PFSK-1 (cell line): ENCODE data around the gene ITGAL.

Experiments
- FOXP2 ChIP-seq: optimal IDR thresholded peaks from 2 replicates; pipeline ENCODE3; 2011; ENCODE audit warnings: borderline replicate concordance, control low read depth, inconsistent platforms; ENCODE audit not compliant: insufficient read depth; ENCODE audit errors: extremely low read length, extremely low read depth
- POLR2AphosphoS5 ChIP-seq: IDR thresholded peaks from 2 replicates; pipeline ENCODE4 v1.6.1; 2012; ENCODE audit warnings: low read depth, mild to moderate bottlenecking, control low read depth, low read length, moderate library complexity
- REST ChIP-seq, 2 experiments: IDR thresholded peaks; 2 replicates each; pipeline versions ENCODE4 v1.6.1 to v1.8.0; 2011 to 2012; ENCODE audit warnings: low read depth in 2 of 2, low read length in 2 of 2, control low read depth in 1 of 2, inconsistent platforms in 1 of 2, mild to moderate bottlenecking in 1 of 2, moderate library complexity in 1 of 2; ENCODE audit not compliant: insufficient read depth in 1 of 2
- SIN3A ChIP-seq: IDR thresholded peaks from 2 replicates; pipeline ENCODE4 v1.6.1; 2012; ENCODE audit warnings: mild to moderate bottlenecking, low read length, moderate library complexity, borderline replicate concordance; ENCODE audit not compliant: insufficient read depth
- TAF1 ChIP-seq: IDR thresholded peaks from 2 replicates; pipeline ENCODE4 v1.6.1; 2012; ENCODE audit warnings: low read length, control low read depth, borderline replicate concordance; ENCODE audit not compliant: insufficient read depth

ITGAL gene

GRCh38 chr16:30543067-30543466 is 70.5 kb downstream of the ITGAL start:
- no peak for TF ChIP-seq REST (IDR thresholded peaks at IDR 0.05; ENCODE audit: insufficient read depth in 1 of 2, low read depth in 2 of 2, low read length in 2 of 2)
- no peak for TF ChIP-seq POLR2AphosphoS5
- TF ChIP-seq SIN3A = no peak
- no peak for TF ChIP-seq TAF1
- TF ChIP-seq FOXP2 = no peak

- TF ChIP-seq POLR2AphosphoS5 (no peak), FOXP2 (no peak), REST (IDR thresholded peaks at IDR 0.05; ENCODE audit: insufficient read depth in 1 of 2, low read depth in 2 of 2, low read length in 2 of 2) (no peak), TAF1 (no peak), SIN3A (no peak)
Measured at GRCh38 chr16:30546115-30546514, 73.6 kb downstream of the ITGAL start.

- TF ChIP-seq REST (IDR thresholded peaks at IDR 0.05; ENCODE audit: insufficient read depth in 1 of 2, low read depth in 2 of 2, low read length in 2 of 2) (no peak), POLR2AphosphoS5 (no peak), SIN3A (no peak), FOXP2 (no peak), TAF1 (no peak)
Measured at GRCh38 chr16:30548416-30549253, 76.1 kb downstream of the ITGAL start.

GRCh38 chr16:30551781-30552180 is 79.2 kb downstream of the ITGAL start:
- TF ChIP-seq SIN3A (no peak), POLR2AphosphoS5 (no peak), FOXP2 (no peak), TAF1 (no peak), REST (IDR thresholded peaks at IDR 0.05; ENCODE audit: insufficient read depth in 1 of 2, low read depth in 2 of 2, low read length in 2 of 2) (no peak)
